HepG2 (cell line): ENCODE data around the gene SYT11. TPM values are rescaled to one million over a fixed set of nuclear protein-coding genes. Genes with fewer than 3 reads are reported as not detected.

Experiments
- FUBP1 ChIP-seq: sonication (generic); formaldehyde crosslinking; IDR thresholded peaks from 2 replicates; pipeline ENCODE4 v1.5.1; 2020; ENCODE audit warnings: missing genetic modification reagents, mild to moderate bottlenecking, borderline replicate concordance
- GFI1 ChIP-seq: sonication (generic); formaldehyde crosslinking; IDR thresholded peaks from 2 replicates; pipeline ENCODE4 v1.5.0; 2020; ENCODE audit warnings: missing genetic modification reagents, mild to moderate bottlenecking, borderline replicate concordance
- NCOA2 ChIP-seq: sonication (generic); formaldehyde crosslinking; IDR thresholded peaks from 2 replicates; pipeline ENCODE4 v1.8.0; 2022; ENCODE audit warnings: inconsistent platforms
- NONO ChIP-seq, 2 experiments: fragments of 450-650 bp in 1 of 2; sonication (generic) in 1 of 2; formaldehyde crosslinking in 1 of 2; IDR thresholded peaks in 1 of 2; conservative IDR thresholded peaks in 1 of 2; 2 replicates each; pipeline versions ENCODE4 v1.6.1 to v1.8.0; 2017 to 2022; ENCODE audit warnings: mild to moderate bottlenecking in 1 of 2, missing genetic modification reagents in 1 of 2, moderate library complexity in 1 of 2
- SP5 ChIP-seq: IDR thresholded peaks from 2 replicates; pipeline ENCODE4 v1.6.1; 2016; ENCODE audit warnings: low read depth, borderline replicate concordance
- TFE3 ChIP-seq: IDR thresholded peaks from 2 replicates; pipeline ENCODE4 v1.6.1; 2016
- TIGD3 ChIP-seq: sonication (generic); formaldehyde crosslinking; IDR thresholded peaks from 2 replicates; pipeline ENCODE4 v1.5.1; 2020; ENCODE audit warnings: mild to moderate bottlenecking, missing genetic modification reagents, borderline replicate concordance
- ZBTB2 ChIP-seq: sonication (generic); formaldehyde crosslinking; IDR thresholded peaks from 2 replicates; pipeline ENCODE4 v1.8.0; 2022; ENCODE audit warnings: low read depth, missing genetic modification reagents
- ZMYM4 ChIP-seq: sonication (generic); formaldehyde crosslinking; IDR thresholded peaks from 2 replicates; pipeline ENCODE4 v1.8.1; 2023; ENCODE audit warnings: mild to moderate bottlenecking, missing genetic modification reagents
- ZNF280D ChIP-seq: sonication (generic); formaldehyde crosslinking; IDR thresholded peaks from 2 replicates; pipeline ENCODE4 v1.5.1; 2020; ENCODE audit warnings: mild to moderate bottlenecking, missing genetic modification reagents
- ZNF687 ChIP-seq: sonication (generic); formaldehyde crosslinking; IDR thresholded peaks from 2 replicates; pipeline ENCODE4 v1.5.1; 2020; ENCODE audit warnings: mild to moderate bottlenecking, missing genetic modification reagents, moderate library complexity
- polyA plus RNA-seq, 8 experiments: library from polyadenylated mRNA; depleted of rRNA in 3 of 8; stranded (reverse) in 7 of 8; unstranded in 1 of 8; fragments of >200 nt; fragmentation: Illumina TruSeq in 4 of 8; extraction: Trizol in 4 of 8; gene quantifications; 2 replicates each; pipeline versions ENCODE4 v1.2.1 to v1.2.3, GENCODE V29; 2011 to 2016; ENCODE audit warnings: low read depth in 4 of 8, missing spikeins in 1 of 8, mixed read lengths in 1 of 8; ENCODE audit not compliant: insufficient read depth in 1 of 8
- total RNA-seq, 5 experiments: library from RNA; depleted of rRNA; stranded (reverse); fragments of >200 nt; fragmentation: Illumina TruSeq; extraction: Trizol; gene quantifications; 2 replicates each; pipeline ENCODE4 v1.2.3, GENCODE V29; 2016; ENCODE audit warnings: low read depth in 1 of 5

SYT11 gene
- total and polyA plus RNA-seq, 2 of the 13 experiments (the other 11 are each of a cell fraction or from before 2014, with no cell fraction given), result 0.22 to 0.59 TPM

GRCh38 chr1:155911156-155912055 lies 52.0 kb downstream of the SYT11 start, which contains the start of gene RIT1 (continued):
- peak; percentile 71 for TF ChIP-seq ZNF687 (CRISPR knock-in tag)
- TF ChIP-seq NONO (IDR thresholded peaks at IDR 0.05), result no peak
- peak; percentile 46; the same call in 1 of the 2 replicates for TF ChIP-seq NONO (CRISPR knock-in tag; conservative IDR thresholded peaks at IDR 0.05)
- peak; percentile 64 for TF ChIP-seq SP5 (CRISPR knock-in tag)
- 0 out of 2 replicates have a peak, but pooled peaks have one; percentile 69 for TF ChIP-seq ZNF280D (CRISPR knock-in tag)
- 0 out of 2 replicates have a peak, but pooled peaks have one; percentile 24 for TF ChIP-seq GFI1
- peak; percentile 43; the same call in 1 of the 2 replicates for TF ChIP-seq NCOA2 (CRISPR knock-in tag)
- TF ChIP-seq FUBP1 (CRISPR knock-in tag), result no peak
- TF ChIP-seq ZBTB2 (CRISPR knock-in tag), result peak; percentile 70
- no peak for TF ChIP-seq TIGD3 (CRISPR knock-in tag)
- TF ChIP-seq TFE3 (CRISPR knock-in tag), result peak; percentile 42; the same call in 1 of the 2 replicates
- TF ChIP-seq ZMYM4 (CRISPR knock-in tag), result peak; percentile 47
